K562 (cell line): ENCODE results near the gene ATG4D. TPM values are rescaled to one million over a fixed set of nuclear protein-coding genes. Genes with fewer than 3 reads are reported as not detected.

Source experiments
- ATAC-seq: fragments of 200-7000 bp; cut with Tn5 transposase; 3 replicates; pipeline ENCODE4 v1.9.1; 2020; ENCODE audit warnings: moderate library complexity
- BruUV-seq: library from RNA; stranded (reverse); fragments of 400-500 nt; replicated peaks from 2 replicates; lab custom pipeline; 2021; lab: Mats Ljungman, UMichigan
- CTCF ChIA-PET: fragments of 300-600 bp; formaldehyde crosslinking; extraction: SDS; loops from one replicate; lab custom pipeline; 2021; ENCODE audit warnings: low intra/inter-chr PET ratio; lab: Yijun Ruan, JAX
- POLR2A ChIA-PET: fragments of 300-600, 350-650 bp; sonication (Branson Sonifier 250); formaldehyde crosslinking; extraction: SDS; loops from one replicate; lab custom pipeline; 2021; ENCODE audit warnings: antibody characterized with exemption, inconsistent platforms; lab: Yijun Ruan, JAX
- DNase-seq, 4 experiments: peaks; one replicate each; pipeline versions ENCODE4 v3.0.0 to v3.0.0-alpha.2; 2011 to 2018; ENCODE audit warnings: low spot score in 3 of 4, mixed read lengths in 3 of 4; ENCODE audit errors: extremely low read depth in 1 of 4
- FAIRE-seq: peaks from 2 replicates; lab custom pipeline; 2011; peaks lifted over from hg19 to GRCh38; lab: Jason Lieb, UNC
- H2AFZ ChIP-seq: 2 replicates; pipeline ENCODE4 v1.6.0; 2011; ENCODE audit warnings: low read depth, low read length, control low read depth, inconsistent platforms
- H3K27ac ChIP-seq: fragments of 200-600 bp; 3 replicates; pipeline ENCODE4 v1.8.0; 2011; ENCODE audit warnings: low read depth, mild to moderate bottlenecking, control low read depth, inconsistent platforms, low read length, moderate library complexity, mixed read lengths; ENCODE audit errors: extremely low read depth
- H3K27me3 ChIP-seq, 2 experiments: fragments of 300-600 bp in 1 of 2; 2 replicates in 1 of 2; 3 replicates in 1 of 2; pipeline versions ENCODE4 v1.6.0 to v1.8.0; 2011; ENCODE audit warnings: inconsistent platforms in 2 of 2, low read length in 2 of 2, mild to moderate bottlenecking in 1 of 2, mixed read lengths in 1 of 2, moderate library complexity in 1 of 2; ENCODE audit not compliant: control insufficient read depth in 2 of 2, insufficient read depth in 2 of 2
- H3K36me3 ChIP-seq: fragments of 300-600 bp; 3 replicates; pipeline ENCODE4 v1.8.0; 2011; ENCODE audit warnings: mild to moderate bottlenecking, low read length, inconsistent platforms; ENCODE audit not compliant: control insufficient read depth, insufficient read depth
- H3K4me1 ChIP-seq, 2 experiments: fragments of 200-600 bp in 1 of 2; replicated peaks in 1 of 2; 2 replicates in 1 of 2; 3 replicates in 1 of 2; pipeline versions ENCODE4 v1.5.1 to v1.8.0; 2011; ENCODE audit warnings: inconsistent platforms in 2 of 2, low read length in 2 of 2, mild to moderate bottlenecking in 1 of 2, mixed read lengths in 1 of 2, moderate library complexity in 1 of 2; ENCODE audit not compliant: control insufficient read depth in 2 of 2, insufficient read depth in 2 of 2
- H3K4me2 ChIP-seq: 2 replicates; pipeline ENCODE4 v1.6.1; 2011; ENCODE audit warnings: low read length, control low read depth, inconsistent platforms, mixed read lengths; ENCODE audit not compliant: insufficient read depth
- H3K4me3 ChIP-seq: fragments of 200-600 bp; sonication (generic), shearing (Covaris generic); 2 replicates; pipeline ENCODE4 v1.5.1; 2016; ENCODE audit warnings: control low read depth, inconsistent platforms
- H3K79me2 ChIP-seq: fragments of 200-600 bp; 3 replicates; pipeline ENCODE4 v1.8.0; 2011; ENCODE audit warnings: low read length, inconsistent platforms; ENCODE audit not compliant: control insufficient read depth, insufficient read depth
- H3K9ac ChIP-seq, 2 experiments: 2 replicates each; pipeline versions ENCODE4 v1.6.0 to v1.6.1; 2011; ENCODE audit warnings: low read depth in 2 of 2, low read length in 2 of 2, control low read depth in 1 of 2, inconsistent platforms in 1 of 2, mild to moderate bottlenecking in 1 of 2, mixed read lengths in 1 of 2; ENCODE audit not compliant: insufficient read depth in 1 of 2
- H3K9me1 ChIP-seq: one replicate; pipeline ENCODE4 v1.6.0; 2011; ENCODE audit warnings: inconsistent platforms, mild to moderate bottlenecking, low read length, moderate library complexity; ENCODE audit not compliant: control insufficient read depth, insufficient read depth
- H3K9me3 ChIP-seq: replicated peaks from 2 replicates; pipeline ENCODE4 v1.5.1; 2011; ENCODE audit warnings: low read depth, low read length, inconsistent platforms; ENCODE audit not compliant: control insufficient read depth, insufficient read depth
- H4K20me1 ChIP-seq: replicated peaks from 2 replicates; pipeline ENCODE4 v1.6.1; 2011; ENCODE audit warnings: low read length, inconsistent platforms, mixed read lengths; ENCODE audit not compliant: control insufficient read depth, insufficient read depth
- CAMTA2 ChIP-seq: fragments of 250-450 bp; sonication (Bioruptor Pico); conservative IDR thresholded peaks from 2 replicates; pipeline ENCODE4 v1.5.1; 2022
- CBFB ChIP-seq: sonication (generic); formaldehyde crosslinking; IDR thresholded peaks from 2 replicates; pipeline ENCODE4 v1.4.0; 2020; ENCODE audit warnings: mild to moderate bottlenecking, missing genetic modification reagents
- ERF ChIP-seq: fragments of 450-650 bp; formaldehyde crosslinking; IDR thresholded peaks from 2 replicates; pipeline ENCODE4 v1.4.0; 2020; ENCODE audit warnings: mild to moderate bottlenecking, mixed read lengths
- ESRRA ChIP-seq: fragments of 450-650 bp; IDR thresholded peaks from 2 replicates; pipeline ENCODE4 v1.6.1; 2014; ENCODE audit warnings: low read depth, mild to moderate bottlenecking, moderate library complexity, borderline replicate concordance
- KLF13 ChIP-seq: fragments of 450-650 bp; IDR thresholded peaks from 2 replicates; pipeline ENCODE4 v1.6.1; 2016; ENCODE audit warnings: missing genetic modification characterization, low read depth, mild to moderate bottlenecking, missing compliant biosample characterization, moderate library complexity, borderline replicate concordance
- MAFG ChIP-seq: fragments of 450-650 bp; conservative IDR thresholded peaks from 2 replicates; pipeline ENCODE4 v1.6.1; 2016; ENCODE audit warnings: missing genetic modification characterization, missing compliant biosample characterization
- NCOA4 ChIP-seq: fragments of 450-650 bp; IDR thresholded peaks from 2 replicates; pipeline ENCODE4 v1.6.1; 2018; ENCODE audit warnings: mild to moderate bottlenecking; ENCODE audit not compliant: partially characterized antibody
- NRF1 ChIP-seq, 2 experiments: fragments of 450-650 bp; IDR thresholded peaks in 1 of 2; conservative IDR thresholded peaks in 1 of 2; 2 replicates each; pipeline ENCODE4 v1.6.1; 2014; ENCODE audit warnings: mild to moderate bottlenecking in 2 of 2
- RBFOX2 ChIP-seq: fragments of 200-400 bp; formaldehyde crosslinking; IDR thresholded peaks from 2 replicates; pipeline ENCODE4 v1.6.1; 2017; ENCODE audit warnings: low read depth, mild to moderate bottlenecking, low read length, moderate library complexity
- TAF9B ChIP-seq: fragments of 450-650 bp; IDR thresholded peaks from 2 replicates; pipeline ENCODE4 v1.6.1; 2018; ENCODE audit warnings: mild to moderate bottlenecking; ENCODE audit not compliant: partially characterized antibody
- ZNF316 ChIP-seq: fragments of 450-650 bp; IDR thresholded peaks from 2 replicates; pipeline ENCODE4 v1.6.1; 2016
- ZNF717 ChIP-seq: fragments of 250-450 bp; sonication (Bioruptor Pico); IDR thresholded peaks from 2 replicates; pipeline ENCODE4 v1.5.0; 2021
- ZNF830 ChIP-seq: fragments of 250-450 bp; sonication (Bioruptor Pico); IDR thresholded peaks from 2 replicates; pipeline ENCODE4 v1.5.0; 2021; ENCODE audit warnings: mild to moderate bottlenecking
- WGBS: fragments of 100-300 bp; shearing (Covaris generic); methylation state at CpG from one replicate; pipeline ENCODE4 v1.1.6; 2016; ENCODE audit warnings: low coverage, mixed read lengths; ENCODE audit not compliant: insufficient coverage; ENCODE audit errors: missing lambda C conversion rate; 5-methylcytosine and 5-hydroxymethylcytosine counted together
- in situ Hi-C: fragments of 300-500 bp; cut with MboI; formaldehyde crosslinking; loops from 4 replicates; pipeline ENCODE4 v1.15.0; 2018; ENCODE audit warnings: inconsistent platforms, mixed read lengths
- intact Hi-C: fragments of 100-400 bp; cut with micrococcal nuclease; formaldehyde crosslinking; loops from 2 replicates; pipeline ENCODE4 v1.14.2; 2022
- polyA plus RNA-seq, 8 experiments: library from polyadenylated mRNA; depleted of rRNA in 4 of 8; stranded (reverse) in 5 of 8; unstranded in 3 of 8; fragments of >200 nt; fragmentation: Nextera tagmentation in 2 of 8; fragmentation: Illumina TruSeq in 1 of 8; extraction: Ambion mirVana in 2 of 8; extraction: Trizol in 1 of 8; gene quantifications; 2 replicates each; pipeline versions ENCODE4 v1.2.1 to v1.2.3, GENCODE V29; 2011 to 2014; ENCODE audit warnings: inconsistent platforms in 1 of 8, missing spikeins in 1 of 8
- total RNA-seq, 7 experiments: library from RNA; depleted of rRNA in 6 of 7; stranded (reverse); fragments of >200 nt in 6 of 7; fragmentation: Illumina TruSeq in 2 of 7; extraction: Trizol in 2 of 7; gene quantifications; 2 replicates each; pipeline versions ENCODE4 v1.2.1 to v1.2.3, GENCODE V29; 2011 to 2021; ENCODE audit warnings: low replicate concordance in 1 of 7
- TF ChIP-seq, protein P1 (sequence below), 2 experiments: fragments of 450-650 bp in 1 of 2; sonication (generic) in 1 of 2; formaldehyde crosslinking in 1 of 2; IDR thresholded peaks in 1 of 2; conservative IDR thresholded peaks in 1 of 2; 2 replicates each; pipeline versions ENCODE4 v1.6.1 to v1.8.1; 2016 to 2023; ENCODE audit warnings: mild to moderate bottlenecking in 2 of 2, moderate library complexity in 2 of 2, inconsistent platforms in 1 of 2, missing genetic modification reagents in 1 of 2
- TF ChIP-seq, protein P2 (sequence below): fragments of 450-650 bp; formaldehyde crosslinking; IDR thresholded peaks from 2 replicates; pipeline ENCODE4 v1.4.0; 2020; ENCODE audit warnings: mild to moderate bottlenecking, moderate library complexity
- TF ChIP-seq, protein P3 (sequence below): IDR thresholded peaks from 3 replicates; pipeline ENCODE4 v1.6.1; 2011; ENCODE audit warnings: borderline replicate concordance, mild to moderate bottlenecking; ENCODE audit not compliant: insufficient read length, insufficient read depth
- TF ChIP-seq, protein P4 (sequence below), 3 experiments: IDR thresholded peaks in 2 of 3; conservative IDR thresholded peaks in 1 of 3; 2 replicates each; pipeline ENCODE4 v1.5.1; 2011 to 2012; ENCODE audit warnings: low read length in 3 of 3, mild to moderate bottlenecking in 3 of 3, control low read depth in 2 of 3, improper control_type of control experiment in 1 of 3, inconsistent platforms in 1 of 3, low read depth in 1 of 3, mixed read lengths in 1 of 3, moderate library complexity in 1 of 3; ENCODE audit not compliant: insufficient read depth in 2 of 3

The ATG4D gene
- total and polyA plus RNA-seq, 9 of the 15 experiments (the other 6 are each of a cell fraction or from before 2014, with no cell fraction given), result 0.51 to 66.1 (median 22.9) TPM

DNA sequence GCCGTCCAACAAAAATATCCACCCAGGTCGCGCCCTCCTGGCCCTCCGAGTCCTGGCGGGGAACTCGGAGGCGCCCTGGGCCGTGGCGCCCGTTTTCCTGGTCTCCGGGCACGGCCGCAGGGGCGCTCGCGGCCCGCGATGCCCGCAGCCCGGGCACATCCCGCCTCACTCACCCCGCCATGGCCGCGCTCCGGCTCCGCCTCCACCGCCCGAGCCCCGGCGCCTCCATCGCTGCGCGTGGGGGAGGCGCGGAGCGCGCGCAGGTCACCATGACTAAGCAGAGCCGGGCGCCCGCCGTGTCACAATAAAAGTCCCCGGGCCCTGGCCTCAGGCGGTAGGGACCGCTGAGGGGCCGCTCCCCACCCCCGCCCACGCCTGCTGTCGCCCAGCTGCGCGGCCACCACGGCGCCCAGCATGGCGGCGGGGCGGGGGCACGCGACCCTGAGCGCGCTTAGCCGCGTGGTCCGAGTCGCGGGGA, 41.1 kb upstream of the ATG4D start:
- Histone ChIP-seq H3K9me3 (no peaks in the 10 kb centered on the region), H3K4me1 (peaks cover 3 to 44% of the 10 kb centered on the region in 2 experiments; a peak in 4 of 5 replicates), H3K36me3 (peaks cover 32% of the 10 kb centered on the region), H3K9me1 (no peaks in the 10 kb centered on the region), H3K9ac (peak overlapping the region; percentile 99), H2AFZ (peak overlapping the region; percentile 84), H3K27ac (peak overlapping the region; percentile 96), H3K4me3 (peak overlapping the region; percentile 74), H3K79me2 (peaks cover 58% of the 10 kb centered on the region), H3K4me2 (peak overlapping the region; percentile 88), H3K27me3 (no peaks in the 10 kb centered on the region), H4K20me1 (peaks cover 3% of the 10 kb centered on the region; the same call in 1 of the 2 replicates)
- no peak for FAIRE-seq
- in situ Hi-C loops (no loop called here), intact Hi-C loops (no loop called here)
- no TSS peak for BruUV-seq
- under 1% methylated on average over 31 of the region's 65 CpGs for WGBS
- ATAC-seq, result peak; percentile 95
- ChIA-PET POLR2A (interaction anchor here (0.6 to 1.5 kb wide), 3 partner anchors 9 to 199 kb away, joined by 3 to 6 read pairs (median 4); partner anchors contain the start of gene QTRT1), CTCF (interaction anchor here (0.6 kb wide), 1 partner anchor 92 kb away, joined by 8 read pairs; no protein-coding TSS in a partner anchor)
- peak; percentile 93 to 97 (median 96) for DNase-seq
- TF ChIP-seq CAMTA2 (CRISPR knock-in tag), result no peak
- TF ChIP-seq, protein P1, sequence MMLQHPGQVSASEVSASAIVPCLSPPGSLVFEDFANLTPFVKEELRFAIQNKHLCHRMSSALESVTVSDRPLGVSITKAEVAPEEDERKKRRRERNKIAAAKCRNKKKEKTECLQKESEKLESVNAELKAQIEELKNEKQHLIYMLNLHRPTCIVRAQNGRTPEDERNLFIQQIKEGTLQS (IDR thresholded peaks at IDR 0.05), result no peak; the same call in 1 of the 2 replicates
- TF ChIP-seq, protein P1 (CRISPR knock-in tag; conservative IDR thresholded peaks at IDR 0.05), result peak; percentile 88; the same call in 1 of the 2 replicates
- no peak for TF ChIP-seq NCOA4
- TF ChIP-seq ERF (CRISPR knock-in tag), result no peak; the same call in 1 of the 2 replicates
- TF ChIP-seq, protein P2, sequence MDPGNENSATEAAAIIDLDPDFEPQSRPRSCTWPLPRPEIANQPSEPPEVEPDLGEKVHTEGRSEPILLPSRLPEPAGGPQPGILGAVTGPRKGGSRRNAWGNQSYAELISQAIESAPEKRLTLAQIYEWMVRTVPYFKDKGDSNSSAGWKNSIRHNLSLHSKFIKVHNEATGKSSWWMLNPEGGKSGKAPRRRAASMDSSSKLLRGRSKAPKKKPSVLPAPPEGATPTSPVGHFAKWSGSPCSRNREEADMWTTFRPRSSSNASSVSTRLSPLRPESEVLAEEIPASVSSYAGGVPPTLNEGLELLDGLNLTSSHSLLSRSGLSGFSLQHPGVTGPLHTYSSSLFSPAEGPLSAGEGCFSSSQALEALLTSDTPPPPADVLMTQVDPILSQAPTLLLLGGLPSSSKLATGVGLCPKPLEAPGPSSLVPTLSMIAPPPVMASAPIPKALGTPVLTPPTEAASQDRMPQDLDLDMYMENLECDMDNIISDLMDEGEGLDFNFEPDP, result no peak
- TF ChIP-seq MAFG (tag), result peak; percentile 69; the same call in 1 of the 2 replicates
- TF ChIP-seq, protein P3, sequence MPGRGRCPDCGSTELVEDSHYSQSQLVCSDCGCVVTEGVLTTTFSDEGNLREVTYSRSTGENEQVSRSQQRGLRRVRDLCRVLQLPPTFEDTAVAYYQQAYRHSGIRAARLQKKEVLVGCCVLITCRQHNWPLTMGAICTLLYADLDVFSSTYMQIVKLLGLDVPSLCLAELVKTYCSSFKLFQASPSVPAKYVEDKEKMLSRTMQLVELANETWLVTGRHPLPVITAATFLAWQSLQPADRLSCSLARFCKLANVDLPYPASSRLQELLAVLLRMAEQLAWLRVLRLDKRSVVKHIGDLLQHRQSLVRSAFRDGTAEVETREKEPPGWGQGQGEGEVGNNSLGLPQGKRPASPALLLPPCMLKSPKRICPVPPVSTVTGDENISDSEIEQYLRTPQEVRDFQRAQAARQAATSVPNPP, result no peak
- TF ChIP-seq NRF1 (conservative IDR thresholded peaks at IDR 0.05 in 1 of 2, IDR thresholded peaks at IDR 0.05 in 1 of 2), result peak; percentile 89 to 90
- peak; percentile 63 for TF ChIP-seq TAF9B
- peak; percentile 84 for TF ChIP-seq ZNF316
- no peak for TF ChIP-seq KLF13
- no peak for TF ChIP-seq CBFB (CRISPR knock-in tag)
- peak; percentile 93 for TF ChIP-seq RBFOX2
- TF ChIP-seq ZNF830 (CRISPR knock-in tag), result no peak
- TF ChIP-seq ESRRA, result peak; percentile 65; the same call in 1 of the 2 replicates
- TF ChIP-seq, protein P4, sequence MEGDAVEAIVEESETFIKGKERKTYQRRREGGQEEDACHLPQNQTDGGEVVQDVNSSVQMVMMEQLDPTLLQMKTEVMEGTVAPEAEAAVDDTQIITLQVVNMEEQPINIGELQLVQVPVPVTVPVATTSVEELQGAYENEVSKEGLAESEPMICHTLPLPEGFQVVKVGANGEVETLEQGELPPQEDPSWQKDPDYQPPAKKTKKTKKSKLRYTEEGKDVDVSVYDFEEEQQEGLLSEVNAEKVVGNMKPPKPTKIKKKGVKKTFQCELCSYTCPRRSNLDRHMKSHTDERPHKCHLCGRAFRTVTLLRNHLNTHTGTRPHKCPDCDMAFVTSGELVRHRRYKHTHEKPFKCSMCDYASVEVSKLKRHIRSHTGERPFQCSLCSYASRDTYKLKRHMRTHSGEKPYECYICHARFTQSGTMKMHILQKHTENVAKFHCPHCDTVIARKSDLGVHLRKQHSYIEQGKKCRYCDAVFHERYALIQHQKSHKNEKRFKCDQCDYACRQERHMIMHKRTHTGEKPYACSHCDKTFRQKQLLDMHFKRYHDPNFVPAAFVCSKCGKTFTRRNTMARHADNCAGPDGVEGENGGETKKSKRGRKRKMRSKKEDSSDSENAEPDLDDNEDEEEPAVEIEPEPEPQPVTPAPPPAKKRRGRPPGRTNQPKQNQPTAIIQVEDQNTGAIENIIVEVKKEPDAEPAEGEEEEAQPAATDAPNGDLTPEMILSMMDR (IDR thresholded peaks at IDR 0.05 in 2 of 3, conservative IDR thresholded peaks at IDR 0.05 in 1 of 3; ENCODE audit: insufficient read depth in 2 of 3, low read depth in 1 of 3, low read length in 3 of 3), result no peak; a peak in 1 of 6 replicates
- no peak for TF ChIP-seq ZNF717 (CRISPR knock-in tag)
